A549 (cell line): ENCODE results near the gene TIRAP. TPM values are rescaled to one million over a fixed set of nuclear protein-coding genes. Genes with fewer than 3 reads are reported as not detected.

Source experiments
- ATAC-seq, 2 experiments: fragments of 200-7000 bp in 1 of 2; fragments of >200 bp in 1 of 2; cut with Nextera tagmentation in 1 of 2; cut with Tn5 transposase in 1 of 2; 3 replicates each; pipeline versions ENCODE4 v1.8.0 to v1.9.1; 2018 to 2020; ENCODE audit warnings: mild to moderate bottlenecking in 1 of 2, moderate library complexity in 1 of 2
- CTCF ChIA-PET: fragments of 300-600 bp; sonication (Branson Sonifier 250); formaldehyde crosslinking; extraction: SDS; loops from one replicate; lab custom pipeline; 2021; ENCODE audit warnings: antibody characterized with exemption, inconsistent platforms; lab: Yijun Ruan, JAX
- POLR2A ChIA-PET: fragments of 350-600 bp; formaldehyde crosslinking; extraction: SDS; loops from one replicate; lab custom pipeline; 2021; ENCODE audit warnings: antibody characterized with exemption, inconsistent platforms; lab: Yijun Ruan, JAX
- DNase-seq, 2 experiments: peaks; one replicate each; pipeline versions ENCODE4 v3.0.0 to v3.0.0-alpha.2; 2011 to 2016; ENCODE audit warnings: low read depth in 1 of 2, low spot score in 1 of 2
- FAIRE-seq: peaks from 2 replicates; lab custom pipeline; 2011; peaks lifted over from hg19 to GRCh38; lab: Jason Lieb, UNC
- H3K27ac ChIP-seq, 2 experiments: fragments of >200 bp; sonication (Bioruptor Twin); formaldehyde crosslinking; 3 replicates each; pipeline ENCODE4 v1.5.1; 2016 to 2017
- H3K4me1 ChIP-seq: fragments of >200 bp; sonication (Bioruptor Twin); formaldehyde crosslinking; 3 replicates; pipeline ENCODE4 v1.6.1; 2016
- H3K4me2 ChIP-seq: fragments of >200 bp; sonication (Bioruptor Twin); formaldehyde crosslinking; 3 replicates; pipeline ENCODE4 v1.6.1; 2016
- H3K4me3 ChIP-seq: fragments of >200 bp; sonication (Bioruptor Twin); formaldehyde crosslinking; 3 replicates; pipeline ENCODE4 v1.5.1; 2016
- H3K9me3 ChIP-seq: fragments of >200 bp; sonication (Bioruptor Twin); formaldehyde crosslinking; 3 replicates; pipeline ENCODE4 v1.6.1; 2016
- BHLHE40 ChIP-seq: IDR thresholded peaks from 2 replicates; pipeline ENCODE4 v1.6.1; 2012; ENCODE audit warnings: low read depth, low read length, inconsistent platforms
- CBX8 ChIP-seq: fragments of 200-600 bp; sonication (generic); IDR thresholded peaks from 2 replicates; pipeline ENCODE4 v1.6.1; 2016
- EHF ChIP-seq: fragments of 250-450 bp; sonication (Bioruptor Pico); IDR thresholded peaks from 2 replicates; pipeline ENCODE4 v1.5.0; 2020; ENCODE audit warnings: mild to moderate bottlenecking
- EP300 ChIP-seq, 2 experiments: fragments of >200 bp; sonication (Bioruptor Twin); formaldehyde crosslinking; IDR thresholded peaks; 2 replicates in 1 of 2; 3 replicates in 1 of 2; pipeline ENCODE4 v1.6.1; 2016 to 2017
- FOSL2 ChIP-seq, 2 experiments: fragments of 450-650 bp in 1 of 2; fragments of >200 bp in 1 of 2; sonication (Bioruptor Twin) in 1 of 2; formaldehyde crosslinking; IDR thresholded peaks; 2 replicates each; pipeline versions ENCODE4 v1.5.0 to v1.6.1; 2016 to 2020; ENCODE audit warnings: mild to moderate bottlenecking in 1 of 2, moderate library complexity in 1 of 2
- HDAC2 ChIP-seq: fragments of 200-600 bp; sonication (generic); IDR thresholded peaks from 2 replicates; pipeline ENCODE4 v1.6.1; 2016
- HOXA7 ChIP-seq: fragments of 250-450 bp; sonication (Bioruptor Pico); IDR thresholded peaks from 2 replicates; pipeline ENCODE4 v1.5.0; 2020; ENCODE audit warnings: mild to moderate bottlenecking, moderate library complexity
- HOXB5 ChIP-seq: fragments of 250-450 bp; sonication (Bioruptor Pico); IDR thresholded peaks from 2 replicates; pipeline ENCODE4 v1.5.0; 2020; ENCODE audit warnings: mild to moderate bottlenecking, moderate library complexity
- JUNB ChIP-seq: fragments of >200 bp; sonication (Bioruptor Twin); formaldehyde crosslinking; IDR thresholded peaks from 2 replicates; pipeline ENCODE4 v1.6.1; 2016
- KDM1A ChIP-seq: fragments of 200-600 bp; sonication (generic); IDR thresholded peaks from 2 replicates; pipeline ENCODE4 v1.6.1; 2016; ENCODE audit warnings: low read depth, mild to moderate bottlenecking
- MAZ ChIP-seq: fragments of 150-350 bp; IDR thresholded peaks from 2 replicates; pipeline ENCODE4 v1.6.1; 2014; ENCODE audit warnings: antibody characterized with exemption, low read depth, low read length, borderline replicate concordance
- MYC ChIP-seq: IDR thresholded peaks from 2 replicates; pipeline ENCODE4 v1.6.1; 2012; ENCODE audit warnings: mild to moderate bottlenecking, inconsistent platforms, low read length, improper control_type of control experiment, borderline replicate concordance
- NR3C1 ChIP-seq: fragments of >200 bp; sonication (Bioruptor Twin); formaldehyde crosslinking; IDR thresholded peaks from 3 replicates; pipeline ENCODE4 v1.6.1; 2017
- PHF8 ChIP-seq: fragments of 200-600 bp; sonication (generic); IDR thresholded peaks from 2 replicates; pipeline ENCODE4 v1.6.1; 2016; ENCODE audit warnings: low read depth, mild to moderate bottlenecking, antibody characterized with exemption, moderate library complexity, borderline replicate concordance
- POLR2A ChIP-seq: IDR thresholded peaks from 2 replicates; pipeline ENCODE4 v1.6.1; 2012; ENCODE audit warnings: mild to moderate bottlenecking, low read length
- RAD21 ChIP-seq, 2 experiments: fragments of >200 bp in 1 of 2; sonication (Bioruptor Twin) in 1 of 2; formaldehyde crosslinking in 1 of 2; IDR thresholded peaks in 1 of 2; conservative IDR thresholded peaks in 1 of 2; 2 replicates in 1 of 2; 3 replicates in 1 of 2; pipeline ENCODE4 v1.6.1; 2012 to 2018; ENCODE audit warnings: inconsistent platforms in 1 of 2
- RCOR1 ChIP-seq: fragments of 150-350 bp; IDR thresholded peaks from 2 replicates; pipeline ENCODE4 v1.6.1; 2014; ENCODE audit warnings: antibody characterized with exemption, low read length, low read depth
- SREBF2 ChIP-seq: fragments of 450-650 bp; IDR thresholded peaks from 2 replicates; pipeline ENCODE4 v1.6.1; 2014; ENCODE audit warnings: mild to moderate bottlenecking, moderate library complexity
- ZC3H11A ChIP-seq: fragments of 450-650 bp; IDR thresholded peaks from 2 replicates; pipeline ENCODE4 v1.6.1; 2014; ENCODE audit warnings: antibody characterized with exemption, mild to moderate bottlenecking
- ZFP36 ChIP-seq: fragments of 450-650 bp; IDR thresholded peaks from 2 replicates; pipeline ENCODE4 v1.6.1; 2014; ENCODE audit warnings: borderline replicate concordance; ENCODE audit not compliant: partially characterized antibody
- WGBS: methylation state at CpG from one replicate; pipeline ENCODE4 v1.1.6; 2017; ENCODE audit errors: missing lambda C conversion rate; 5-methylcytosine and 5-hydroxymethylcytosine counted together
- polyA plus RNA-seq, 4 experiments: library from polyadenylated mRNA; depleted of rRNA in 3 of 4; stranded (reverse); fragments of >200 nt; fragmentation: RNase III in 1 of 4; extraction: RNeasy Plus Mini Kit Qiagen cat#74134 plus additional on column Dnase treatment in 1 of 4; gene quantifications; 2 replicates in 3 of 4; 3 replicates in 1 of 4; pipeline ENCODE4 v1.2.3, GENCODE V29; 2011 to 2017
- TF ChIP-seq, protein P1 (sequence below): fragments of >200 bp; sonication (Bioruptor Twin); formaldehyde crosslinking; IDR thresholded peaks from 3 replicates; pipeline ENCODE4 v1.6.1; 2016
- TF ChIP-seq, protein P2 (sequence below): fragments of 450-650 bp; IDR thresholded peaks from 2 replicates; pipeline ENCODE4 v1.6.1; 2014; ENCODE audit warnings: antibody characterized with exemption
- TF ChIP-seq, protein P3 (sequence below): IDR thresholded peaks from 2 replicates; pipeline ENCODE4 v1.6.1; 2012
- TF ChIP-seq, protein P4 (sequence below): fragments of 250-450 bp; sonication (Bioruptor Pico); IDR thresholded peaks from 2 replicates; pipeline ENCODE4 v1.5.0; 2020; ENCODE audit warnings: low read depth, mild to moderate bottlenecking, moderate library complexity
- TF ChIP-seq, protein P5 (sequence below): IDR thresholded peaks from 2 replicates; pipeline ENCODE4 v1.6.1; 2012; ENCODE audit warnings: low read depth, borderline replicate concordance

Gene TIRAP
- polyA plus RNA-seq, 2 of the 4 experiments (the other 2 are of a cell fraction), result 4.5 to 5.4 TPM

DNA sequence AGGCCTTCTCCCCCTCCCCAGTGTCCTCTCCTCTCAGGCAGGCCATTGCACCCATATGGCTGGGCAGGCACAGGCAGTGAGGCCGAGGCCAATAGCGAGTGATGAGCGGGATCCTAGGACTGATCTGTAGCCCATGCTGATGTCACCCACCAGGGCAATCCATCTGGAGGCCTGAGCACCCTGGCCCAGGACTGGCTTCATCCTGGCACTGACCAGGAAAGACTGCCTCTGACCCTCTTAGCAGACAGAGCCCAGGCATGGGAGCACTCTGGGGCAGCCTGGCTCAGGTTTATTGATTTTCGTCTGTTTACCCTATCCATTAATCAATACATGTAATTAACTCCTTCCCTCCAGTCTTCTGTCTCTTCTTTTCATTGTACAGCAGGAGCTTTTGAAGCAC is 5.1 kb upstream of the TIRAP start:
- FAIRE-seq (no peak), DNase-seq (no peak), ATAC-seq (no peak)
- no peak overlapping the region for H3K4me2 ChIP-seq
- H3K9me3 ChIP-seq, result no peaks in the 10 kb centered on the region
- WGBS, result 97% methylated on average over 4 of the region's 4 CpGs
- H3K4me3 ChIP-seq, result no peak overlapping the region
- ChIA-PET CTCF (no interaction called here), POLR2A (interaction anchor here (1.0 kb wide), 1 partner anchor 9 kb away, joined by 3 read pairs; the partner anchor contains the start of genes FOXRED1 and SRPRA)
- H3K27ac ChIP-seq, result no peak overlapping the region
- TF ChIP-seq ZC3H11A (no peak), RAD21 (conservative IDR thresholded peaks at IDR 0.05 in 1 of 2, IDR thresholded peaks at IDR 0.05 in 1 of 2) (no peak), FOSL2 (IDR thresholded peaks at IDR 0.05) (no peak), FOSL2 (CRISPR knock-in tag; IDR thresholded peaks at IDR 0.05) (no peak), ZFP36 (no peak), MYC (no peak), EP300 (IDR thresholded peaks at IDR 0.05) (no peak), BHLHE40 (no peak), JUNB (no peak)
- TF ChIP-seq, protein P1, sequence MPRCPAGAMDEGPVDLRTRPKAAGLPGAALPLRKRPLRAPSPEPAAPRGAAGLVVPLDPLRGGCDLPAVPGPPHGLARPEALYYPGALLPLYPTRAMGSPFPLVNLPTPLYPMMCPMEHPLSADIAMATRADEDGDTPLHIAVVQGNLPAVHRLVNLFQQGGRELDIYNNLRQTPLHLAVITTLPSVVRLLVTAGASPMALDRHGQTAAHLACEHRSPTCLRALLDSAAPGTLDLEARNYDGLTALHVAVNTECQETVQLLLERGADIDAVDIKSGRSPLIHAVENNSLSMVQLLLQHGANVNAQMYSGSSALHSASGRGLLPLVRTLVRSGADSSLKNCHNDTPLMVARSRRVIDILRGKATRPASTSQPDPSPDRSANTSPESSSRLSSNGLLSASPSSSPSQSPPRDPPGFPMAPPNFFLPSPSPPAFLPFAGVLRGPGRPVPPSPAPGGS, result no peak
- TF ChIP-seq, protein P2, sequence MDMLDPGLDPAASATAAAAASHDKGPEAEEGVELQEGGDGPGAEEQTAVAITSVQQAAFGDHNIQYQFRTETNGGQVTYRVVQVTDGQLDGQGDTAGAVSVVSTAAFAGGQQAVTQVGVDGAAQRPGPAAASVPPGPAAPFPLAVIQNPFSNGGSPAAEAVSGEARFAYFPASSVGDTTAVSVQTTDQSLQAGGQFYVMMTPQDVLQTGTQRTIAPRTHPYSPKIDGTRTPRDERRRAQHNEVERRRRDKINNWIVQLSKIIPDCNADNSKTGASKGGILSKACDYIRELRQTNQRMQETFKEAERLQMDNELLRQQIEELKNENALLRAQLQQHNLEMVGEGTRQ, result no peak
- TF ChIP-seq, protein P3, sequence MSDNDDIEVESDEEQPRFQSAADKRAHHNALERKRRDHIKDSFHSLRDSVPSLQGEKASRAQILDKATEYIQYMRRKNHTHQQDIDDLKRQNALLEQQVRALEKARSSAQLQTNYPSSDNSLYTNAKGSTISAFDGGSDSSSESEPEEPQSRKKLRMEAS, result no peak
- 0 out of 3 replicates have a peak, but pooled peaks cover 3% of the 10 kb centered on the region for H3K4me1 ChIP-seq

DNA sequence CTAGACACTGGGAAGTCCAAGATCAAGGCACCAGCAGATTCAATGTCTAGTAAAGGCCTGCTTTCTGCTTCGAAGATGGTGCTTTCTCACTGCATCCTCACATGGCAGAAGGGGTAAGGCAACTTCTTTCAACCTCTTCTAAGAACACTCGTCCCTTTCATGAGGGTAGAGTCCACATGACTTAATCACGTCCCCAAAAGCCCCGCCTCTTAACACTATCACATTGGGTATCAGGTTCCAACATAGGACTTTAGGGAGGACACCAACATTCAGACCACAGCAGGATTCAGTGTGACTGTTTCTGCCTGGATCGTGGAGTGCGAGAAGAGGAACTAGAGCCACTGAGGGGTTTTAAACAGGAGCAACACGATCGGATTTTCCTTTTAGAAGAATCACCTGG is 3.7 kb upstream of the TIRAP start:
- no peak overlapping the region for H3K4me3 ChIP-seq
- H3K27ac ChIP-seq, result no peak overlapping the region
- ATAC-seq (no peak), DNase-seq (no peak), FAIRE-seq (no peak)
- peaks cover 8% of the 10 kb centered on the region; the same call in 2 of the 3 replicates for H3K4me1 ChIP-seq
- no peaks in the 10 kb centered on the region for H3K9me3 ChIP-seq
- ChIA-PET POLR2A (no interaction called here), CTCF (no interaction called here)
- 82% methylated on average over 8 of the region's 8 CpGs for WGBS
- no peak overlapping the region for H3K4me2 ChIP-seq
- TF ChIP-seq HOXB5 (CRISPR knock-in tag) (no peak), RAD21 (conservative IDR thresholded peaks at IDR 0.05 in 1 of 2, IDR thresholded peaks at IDR 0.05 in 1 of 2) (no peak), HDAC2 (no peak), ZC3H11A (no peak), KDM1A (no peak), MAZ (no peak), MYC (no peak), RCOR1 (no peak), EHF (no peak), SREBF2 (no peak), PHF8 (no peak), HOXA7 (no peak), CBX8 (no peak), NR3C1 (no peak), BHLHE40 (no peak), POLR2A (no peak)
- TF ChIP-seq, protein P4, sequence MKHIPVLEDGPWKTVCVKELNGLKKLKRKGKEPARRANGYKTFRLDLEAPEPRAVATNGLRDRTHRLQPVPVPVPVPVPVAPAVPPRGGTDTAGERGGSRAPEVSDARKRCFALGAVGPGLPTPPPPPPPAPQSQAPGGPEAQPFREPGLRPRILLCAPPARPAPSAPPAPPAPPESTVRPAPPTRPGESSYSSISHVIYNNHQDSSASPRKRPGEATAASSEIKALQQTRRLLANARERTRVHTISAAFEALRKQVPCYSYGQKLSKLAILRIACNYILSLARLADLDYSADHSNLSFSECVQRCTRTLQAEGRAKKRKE (CRISPR knock-in tag), result no peak
- TF ChIP-seq, protein P5, sequence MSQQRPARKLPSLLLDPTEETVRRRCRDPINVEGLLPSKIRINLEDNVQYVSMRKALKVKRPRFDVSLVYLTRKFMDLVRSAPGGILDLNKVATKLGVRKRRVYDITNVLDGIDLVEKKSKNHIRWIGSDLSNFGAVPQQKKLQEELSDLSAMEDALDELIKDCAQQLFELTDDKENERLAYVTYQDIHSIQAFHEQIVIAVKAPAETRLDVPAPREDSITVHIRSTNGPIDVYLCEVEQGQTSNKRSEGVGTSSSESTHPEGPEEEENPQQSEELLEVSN, result no peak
